OCI-LY3 (cell line): ENCODE measurements around the gene HSPG2.

Experiments used
- EZH2phosphoT487 ChIP-seq: fragments of 200-600 bp; shearing (Covaris generic); IDR thresholded peaks from 2 replicates; pipeline ENCODE4 v1.6.1; 2018; ENCODE audit warnings: antibody characterized with exemption, mixed run types, low read depth
- TF ChIP-seq, protein P1 (sequence below): fragments of 200-600, 300-600 bp; sonication (generic); IDR thresholded peaks from 2 replicates; pipeline ENCODE4 v1.5.1; 2014; ENCODE audit warnings: antibody characterized with exemption, low read length, low read depth

DNA sequence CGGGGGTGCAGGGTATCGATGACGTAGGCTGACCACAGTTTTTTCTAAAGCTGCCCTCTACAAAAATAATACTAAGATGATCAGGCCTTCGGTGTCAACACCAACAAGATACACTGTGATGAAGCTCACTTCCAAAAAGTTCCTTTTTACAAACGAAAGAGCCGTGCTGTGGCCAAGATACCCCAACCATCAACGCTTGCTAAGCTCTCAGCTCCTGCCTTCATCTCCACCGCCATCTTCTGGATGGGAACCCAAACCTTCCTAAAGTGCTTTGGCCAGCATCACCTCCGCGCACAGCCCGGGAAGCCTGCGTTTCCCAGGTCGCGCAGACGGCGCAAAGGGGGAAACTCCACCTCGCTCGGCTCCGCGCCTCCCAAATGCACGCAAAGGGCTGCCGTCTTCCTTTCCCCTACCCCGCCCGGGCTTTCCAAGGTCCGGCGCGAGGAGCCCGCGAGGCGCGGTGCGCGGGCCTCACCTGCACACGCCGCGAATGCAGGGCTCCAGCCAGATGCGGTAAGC, 154.7 kb downstream of the HSPG2 start:
- TF ChIP-seq, protein P1, sequence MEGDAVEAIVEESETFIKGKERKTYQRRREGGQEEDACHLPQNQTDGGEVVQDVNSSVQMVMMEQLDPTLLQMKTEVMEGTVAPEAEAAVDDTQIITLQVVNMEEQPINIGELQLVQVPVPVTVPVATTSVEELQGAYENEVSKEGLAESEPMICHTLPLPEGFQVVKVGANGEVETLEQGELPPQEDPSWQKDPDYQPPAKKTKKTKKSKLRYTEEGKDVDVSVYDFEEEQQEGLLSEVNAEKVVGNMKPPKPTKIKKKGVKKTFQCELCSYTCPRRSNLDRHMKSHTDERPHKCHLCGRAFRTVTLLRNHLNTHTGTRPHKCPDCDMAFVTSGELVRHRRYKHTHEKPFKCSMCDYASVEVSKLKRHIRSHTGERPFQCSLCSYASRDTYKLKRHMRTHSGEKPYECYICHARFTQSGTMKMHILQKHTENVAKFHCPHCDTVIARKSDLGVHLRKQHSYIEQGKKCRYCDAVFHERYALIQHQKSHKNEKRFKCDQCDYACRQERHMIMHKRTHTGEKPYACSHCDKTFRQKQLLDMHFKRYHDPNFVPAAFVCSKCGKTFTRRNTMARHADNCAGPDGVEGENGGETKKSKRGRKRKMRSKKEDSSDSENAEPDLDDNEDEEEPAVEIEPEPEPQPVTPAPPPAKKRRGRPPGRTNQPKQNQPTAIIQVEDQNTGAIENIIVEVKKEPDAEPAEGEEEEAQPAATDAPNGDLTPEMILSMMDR, result peak; percentile 30
- no peak for TF ChIP-seq EZH2phosphoT487
